A549 (cell line): Measurements from ENCODE around the gene CDK19. TPM values are rescaled to one million over a fixed set of nuclear protein-coding genes. Genes with fewer than 3 reads are reported as not detected.

Experiments used
- ATAC-seq, 2 experiments: fragments of 200-7000 bp in 1 of 2; fragments of >200 bp in 1 of 2; cut with Nextera tagmentation in 1 of 2; cut with Tn5 transposase in 1 of 2; 3 replicates each; pipeline versions ENCODE4 v1.8.0 to v1.9.1; 2018 to 2020; ENCODE audit warnings: mild to moderate bottlenecking in 1 of 2, moderate library complexity in 1 of 2
- CTCF ChIA-PET: fragments of 300-600 bp; sonication (Branson Sonifier 250); formaldehyde crosslinking; extraction: SDS; loops from one replicate; lab custom pipeline; 2021; ENCODE audit warnings: antibody characterized with exemption, inconsistent platforms; lab: Yijun Ruan, JAX
- POLR2A ChIA-PET: fragments of 350-600 bp; formaldehyde crosslinking; extraction: SDS; loops from one replicate; lab custom pipeline; 2021; ENCODE audit warnings: antibody characterized with exemption, inconsistent platforms; lab: Yijun Ruan, JAX
- DNase-seq, 2 experiments: peaks; one replicate each; pipeline versions ENCODE4 v3.0.0 to v3.0.0-alpha.2; 2011 to 2016; ENCODE audit warnings: low read depth in 1 of 2, low spot score in 1 of 2
- FAIRE-seq: peaks from 2 replicates; lab custom pipeline; 2011; peaks lifted over from hg19 to GRCh38; lab: Jason Lieb, UNC
- H3K27ac ChIP-seq, 2 experiments: fragments of >200 bp; sonication (Bioruptor Twin); formaldehyde crosslinking; 3 replicates each; pipeline ENCODE4 v1.5.1; 2016 to 2017
- H3K4me1 ChIP-seq: fragments of >200 bp; sonication (Bioruptor Twin); formaldehyde crosslinking; 3 replicates; pipeline ENCODE4 v1.6.1; 2016
- H3K4me2 ChIP-seq: fragments of >200 bp; sonication (Bioruptor Twin); formaldehyde crosslinking; 3 replicates; pipeline ENCODE4 v1.6.1; 2016
- H3K4me3 ChIP-seq: fragments of >200 bp; sonication (Bioruptor Twin); formaldehyde crosslinking; 3 replicates; pipeline ENCODE4 v1.5.1; 2016
- H3K9me3 ChIP-seq: fragments of >200 bp; sonication (Bioruptor Twin); formaldehyde crosslinking; 3 replicates; pipeline ENCODE4 v1.6.1; 2016
- BHLHE40 ChIP-seq: IDR thresholded peaks from 2 replicates; pipeline ENCODE4 v1.6.1; 2012; ENCODE audit warnings: low read depth, low read length, inconsistent platforms
- CBX2 ChIP-seq: fragments of 200-600 bp; sonication (generic); IDR thresholded peaks from 2 replicates; pipeline ENCODE4 v1.6.1; 2016; ENCODE audit warnings: low read depth, mild to moderate bottlenecking, borderline replicate concordance
- CBX8 ChIP-seq: fragments of 200-600 bp; sonication (generic); IDR thresholded peaks from 2 replicates; pipeline ENCODE4 v1.6.1; 2016
- CEBPB ChIP-seq, 2 experiments: fragments of >200 bp in 1 of 2; sonication (Bioruptor Twin) in 1 of 2; formaldehyde crosslinking in 1 of 2; IDR thresholded peaks; 2 replicates each; pipeline ENCODE4 v1.6.1; 2012 to 2016
- CTCF ChIP-seq: fragments of >200 bp; sonication (Bioruptor Twin); formaldehyde crosslinking; IDR thresholded peaks from 3 replicates; pipeline ENCODE4 v1.5.1; 2016
- E2F6 ChIP-seq: IDR thresholded peaks from 2 replicates; pipeline ENCODE4 v1.6.1; 2012; ENCODE audit warnings: low read depth, borderline replicate concordance
- ELK1 ChIP-seq: fragments of 150-350 bp; IDR thresholded peaks from 2 replicates; pipeline ENCODE4 v1.6.1; 2014; ENCODE audit warnings: low read depth, mild to moderate bottlenecking, low read length
- EP300 ChIP-seq, 2 experiments: fragments of >200 bp; sonication (Bioruptor Twin); formaldehyde crosslinking; IDR thresholded peaks; 2 replicates in 1 of 2; 3 replicates in 1 of 2; pipeline ENCODE4 v1.6.1; 2016 to 2017
- ESRRA ChIP-seq: fragments of 150-350 bp; IDR thresholded peaks from 2 replicates; pipeline ENCODE4 v1.6.1; 2014; ENCODE audit warnings: mild to moderate bottlenecking, low read length, borderline replicate concordance
- HES2 ChIP-seq: fragments of >200 bp; sonication (Bioruptor Twin); formaldehyde crosslinking; IDR thresholded peaks from 2 replicates; pipeline ENCODE4 v1.6.1; 2016
- HEYL ChIP-seq: fragments of 250-450 bp; sonication (Bioruptor Pico); IDR thresholded peaks from 2 replicates; pipeline ENCODE4 v1.8.0; 2021; ENCODE audit warnings: mild to moderate bottlenecking, moderate library complexity
- JUN ChIP-seq, 2 experiments: fragments of >200 bp; sonication (Bioruptor Twin); formaldehyde crosslinking; IDR thresholded peaks; 2 replicates in 1 of 2; 3 replicates in 1 of 2; pipeline ENCODE4 v1.6.1; 2016 to 2017
- JUNB ChIP-seq: fragments of >200 bp; sonication (Bioruptor Twin); formaldehyde crosslinking; IDR thresholded peaks from 2 replicates; pipeline ENCODE4 v1.6.1; 2016
- KDM5A ChIP-seq: fragments of 200-600 bp; sonication (generic); IDR thresholded peaks from 2 replicates; pipeline ENCODE4 v1.6.1; 2016; ENCODE audit warnings: antibody characterized with exemption, mild to moderate bottlenecking
- MAFK ChIP-seq: fragments of 450-650 bp; IDR thresholded peaks from 2 replicates; pipeline ENCODE4 v1.6.1; 2014; ENCODE audit not compliant: partially characterized antibody
- MYC ChIP-seq: IDR thresholded peaks from 2 replicates; pipeline ENCODE4 v1.6.1; 2012; ENCODE audit warnings: mild to moderate bottlenecking, inconsistent platforms, low read length, improper control_type of control experiment, borderline replicate concordance
- NFE2L2 ChIP-seq: fragments of 150-350 bp; conservative IDR thresholded peaks from 2 replicates; pipeline ENCODE4 v1.6.1; 2014; ENCODE audit warnings: low read length
- NPAS2 ChIP-seq: fragments of 250-450 bp; sonication (Bioruptor Pico); IDR thresholded peaks from 2 replicates; pipeline ENCODE4 v1.8.0; 2022; ENCODE audit warnings: mild to moderate bottlenecking, moderate library complexity, borderline replicate concordance
- NR3C1 ChIP-seq: fragments of >200 bp; sonication (Bioruptor Twin); formaldehyde crosslinking; IDR thresholded peaks from 3 replicates; pipeline ENCODE4 v1.6.1; 2017
- PBX3 ChIP-seq: IDR thresholded peaks from 2 replicates; pipeline ENCODE4 v1.6.1; 2012
- PHF8 ChIP-seq: fragments of 200-600 bp; sonication (generic); IDR thresholded peaks from 2 replicates; pipeline ENCODE4 v1.6.1; 2016; ENCODE audit warnings: low read depth, mild to moderate bottlenecking, antibody characterized with exemption, moderate library complexity, borderline replicate concordance
- RAD21 ChIP-seq, 2 experiments: fragments of >200 bp in 1 of 2; sonication (Bioruptor Twin) in 1 of 2; formaldehyde crosslinking in 1 of 2; IDR thresholded peaks in 1 of 2; conservative IDR thresholded peaks in 1 of 2; 2 replicates in 1 of 2; 3 replicates in 1 of 2; pipeline ENCODE4 v1.6.1; 2012 to 2018; ENCODE audit warnings: inconsistent platforms in 1 of 2
- RFX5 ChIP-seq: fragments of 450-650 bp; IDR thresholded peaks from 2 replicates; pipeline ENCODE4 v1.7.1; 2014; ENCODE audit warnings: antibody characterized with exemption, mild to moderate bottlenecking, moderate library complexity
- RNF2 ChIP-seq: fragments of 200-600 bp; sonication (generic); IDR thresholded peaks from 2 replicates; pipeline ENCODE4 v1.6.1; 2016; ENCODE audit warnings: low read depth, mild to moderate bottlenecking, antibody characterized with exemption, moderate library complexity, borderline replicate concordance
- SREBF2 ChIP-seq: fragments of 450-650 bp; IDR thresholded peaks from 2 replicates; pipeline ENCODE4 v1.6.1; 2014; ENCODE audit warnings: mild to moderate bottlenecking, moderate library complexity
- ZNF302 ChIP-seq: fragments of 250-450 bp; sonication (Bioruptor Pico); IDR thresholded peaks from 2 replicates; pipeline ENCODE4 v1.9.0; 2021; ENCODE audit warnings: inconsistent platforms, mild to moderate bottlenecking, moderate library complexity
- ZSCAN20 ChIP-seq: fragments of 250-450 bp; sonication (Bioruptor Pico); IDR thresholded peaks from 2 replicates; pipeline ENCODE4 v1.8.0; 2022; ENCODE audit warnings: mild to moderate bottlenecking, moderate library complexity
- WGBS: methylation state at CpG from one replicate; pipeline ENCODE4 v1.1.6; 2017; ENCODE audit errors: missing lambda C conversion rate; 5-methylcytosine and 5-hydroxymethylcytosine counted together
- polyA plus RNA-seq, 4 experiments: library from polyadenylated mRNA; depleted of rRNA in 3 of 4; stranded (reverse); fragments of >200 nt; fragmentation: RNase III in 1 of 4; extraction: RNeasy Plus Mini Kit Qiagen cat#74134 plus additional on column Dnase treatment in 1 of 4; gene quantifications; 2 replicates in 3 of 4; 3 replicates in 1 of 4; pipeline ENCODE4 v1.2.3, GENCODE V29; 2011 to 2017

The CDK19 gene
- polyA plus RNA-seq, 2 of the 4 experiments (the other 2 are of a cell fraction) = 7.1 to 18.6 TPM

GRCh38 chr6:110735666-110736065 is 79.6 kb downstream of the CDK19 start:
- ChIA-PET CTCF (no interaction called here), POLR2A (no interaction called here)
- H3K27ac ChIP-seq = no peak overlapping the region
- no peak overlapping the region for H3K4me3 ChIP-seq
- no peak for TF ChIP-seq JUN (IDR thresholded peaks at IDR 0.05)
- no peak for TF ChIP-seq CTCF
- no peak for TF ChIP-seq CEBPB (IDR thresholded peaks at IDR 0.05)
- TF ChIP-seq ESRRA = no peak
- TF ChIP-seq HEYL (CRISPR knock-in tag) = no peak
- no peak for TF ChIP-seq JUNB
- no peak for TF ChIP-seq HES2
- TF ChIP-seq NPAS2 (CRISPR knock-in tag) = no peak
- TF ChIP-seq ZNF302 (CRISPR knock-in tag) = no peak
- no peak for TF ChIP-seq NFE2L2
- TF ChIP-seq CBX8 = no peak
- peaks cover 12% of the 10 kb centered on the region for H3K4me1 ChIP-seq
- DNase-seq (no peak), ATAC-seq (no peak), FAIRE-seq (no peak)
- no peak overlapping the region for H3K4me2 ChIP-seq
- 81% methylated on average over 4 of the region's 4 CpGs for WGBS
- H3K9me3 ChIP-seq = no peaks in the 10 kb centered on the region

- ChIA-PET POLR2A (interaction anchor here (0.6 kb wide), 1 partner anchor 143 kb away, joined by 3 read pairs; no protein-coding TSS in a partner anchor), CTCF (interaction anchor here (0.6 kb wide), 1 partner anchor 216 kb away, joined by 3 read pairs; no protein-coding TSS in a partner anchor)
- H3K27ac ChIP-seq = no peak overlapping the region
- WGBS = 98% methylated on average over 3 of the region's 3 CpGs
- FAIRE-seq (no peak), DNase-seq (no peak), ATAC-seq (no peak)
- no peaks in the 10 kb centered on the region for H3K4me1 ChIP-seq
- H3K9me3 ChIP-seq = no peaks in the 10 kb centered on the region
- TF ChIP-seq SREBF2 (no peak), RAD21 (conservative IDR thresholded peaks at IDR 0.05 in 1 of 2, IDR thresholded peaks at IDR 0.05 in 1 of 2) (peak in 1 of 2 experiments; percentile 25; a peak in 1 of 5 replicates)
- no peak overlapping the region for H3K4me2 ChIP-seq
- H3K4me3 ChIP-seq = no peak overlapping the region
Measured at GRCh38 chr6:110731898-110732297, 83.4 kb downstream of the CDK19 start.

GRCh38 chr6:110731196-110731595 is 84.1 kb downstream of the CDK19 start:
- CTCF ChIA-PET = interaction anchor here (0.6 kb wide), 2 partner anchors 84 to 215 kb away, joined by 3 read pairs; partner anchors contain the start of gene CDK19
- Histone ChIP-seq H3K4me1 (no peaks in the 10 kb centered on the region), H3K4me3 (no peak overlapping the region), H3K9me3 (no peaks in the 10 kb centered on the region), H3K27ac (no peak overlapping the region), H3K4me2 (no peak overlapping the region)
- 92% methylated on average over 4 of the region's 4 CpGs for WGBS
- POLR2A ChIA-PET = interaction anchor here (0.6 kb wide), 1 partner anchor 144 kb away, joined by 3 read pairs; no protein-coding TSS in a partner anchor
- FAIRE-seq (no peak), DNase-seq (no peak), ATAC-seq (no peak)
- TF ChIP-seq EP300 (IDR thresholded peaks at IDR 0.05) (no peak), RFX5 (no peak), ELK1 (no peak), BHLHE40 (no peak), CBX8 (no peak), CTCF (no peak), PBX3 (no peak), JUN (IDR thresholded peaks at IDR 0.05) (no peak), RAD21 (conservative IDR thresholded peaks at IDR 0.05 in 1 of 2, IDR thresholded peaks at IDR 0.05 in 1 of 2) (no peak), HES2 (no peak), ZSCAN20 (CRISPR knock-in tag) (no peak), PHF8 (no peak), MYC (no peak), RNF2 (no peak), MAFK (no peak), KDM5A (no peak), E2F6 (no peak), NR3C1 (no peak), CBX2 (no peak)
